Ecto neural progenitor cell (in vitro differentiated cells): Measurements from ENCODE around the gene PLEKHG3.

Experiments
- DNase-seq: peaks from one replicate; pipeline ENCODE4 v3.0.0-alpha.2; 2018; ENCODE audit warnings: low spot score

The PLEKHG3 gene

DNA sequence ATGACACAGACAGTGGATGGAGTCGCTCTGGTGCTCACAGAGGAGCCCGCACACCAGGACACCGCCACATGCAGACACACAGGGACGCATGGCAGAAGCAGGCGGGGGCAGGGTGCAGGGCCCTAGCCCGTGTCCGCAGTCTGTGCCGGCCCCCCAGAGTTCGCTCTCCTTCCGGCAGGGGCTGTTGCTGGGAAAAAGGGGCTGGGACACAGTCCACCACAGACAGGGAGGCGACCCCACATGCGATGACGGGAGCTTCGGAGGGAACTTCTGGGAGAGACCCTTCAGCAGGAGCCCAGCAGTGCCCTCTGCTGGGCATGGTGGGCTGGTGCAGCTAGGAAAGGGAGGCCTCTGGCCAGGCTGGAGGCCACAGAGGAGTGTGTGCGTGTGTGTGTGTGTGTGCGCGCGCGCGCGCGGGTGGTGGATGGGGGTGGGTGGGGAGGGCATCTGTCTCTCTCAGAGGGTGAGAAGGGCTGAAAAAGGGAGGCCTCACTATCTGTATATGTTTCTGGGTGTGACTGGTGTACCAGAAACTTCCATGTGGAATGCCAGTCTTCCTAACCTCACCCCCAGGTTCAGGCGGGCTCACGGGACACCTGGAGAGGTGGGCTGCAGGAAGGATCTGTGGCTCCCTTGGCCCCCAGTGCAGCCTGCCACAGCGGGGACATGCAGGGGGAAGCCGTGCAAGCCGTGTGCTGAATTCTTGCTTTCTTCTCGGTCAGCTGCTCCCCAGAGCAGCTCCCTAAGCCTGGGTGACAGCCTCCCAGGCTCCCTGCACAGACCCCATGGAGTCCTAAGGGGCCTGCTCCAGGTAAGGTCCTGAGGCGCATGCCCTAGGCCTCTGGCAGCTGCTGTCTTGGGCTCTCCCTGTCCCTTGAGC, 60.7 kb downstream of the PLEKHG3 start:
- peak; percentile 91 for DNase-seq

DNA sequence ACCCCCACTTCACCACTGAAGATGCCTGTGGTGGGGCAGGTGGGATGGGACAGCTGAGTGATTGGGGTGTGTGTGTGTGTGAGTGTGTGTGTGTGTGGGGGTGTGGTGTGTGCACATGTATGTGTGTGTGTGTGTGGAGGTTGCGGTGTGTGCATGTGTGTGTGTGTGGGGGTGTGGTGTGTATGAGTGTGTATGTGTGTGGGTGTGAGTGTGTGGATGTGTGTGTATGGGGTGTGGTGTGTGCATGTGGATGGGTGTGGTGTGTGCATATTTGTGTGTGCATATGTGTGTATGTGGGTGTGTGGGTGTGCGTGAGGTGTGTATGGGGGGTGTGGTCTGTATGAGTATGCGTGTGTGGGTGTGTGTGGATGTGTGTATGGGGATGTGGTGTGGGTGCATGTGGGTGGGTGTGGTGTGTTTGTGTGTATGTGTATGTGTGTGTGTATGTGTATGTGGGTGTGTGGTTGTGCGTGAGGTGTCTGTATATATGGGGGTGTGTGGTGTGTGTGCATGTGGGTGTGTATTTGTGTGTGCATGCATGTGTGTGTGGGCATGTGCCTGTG, 61.6 kb downstream of the PLEKHG3 start:
- DNase-seq: no peak

DNA sequence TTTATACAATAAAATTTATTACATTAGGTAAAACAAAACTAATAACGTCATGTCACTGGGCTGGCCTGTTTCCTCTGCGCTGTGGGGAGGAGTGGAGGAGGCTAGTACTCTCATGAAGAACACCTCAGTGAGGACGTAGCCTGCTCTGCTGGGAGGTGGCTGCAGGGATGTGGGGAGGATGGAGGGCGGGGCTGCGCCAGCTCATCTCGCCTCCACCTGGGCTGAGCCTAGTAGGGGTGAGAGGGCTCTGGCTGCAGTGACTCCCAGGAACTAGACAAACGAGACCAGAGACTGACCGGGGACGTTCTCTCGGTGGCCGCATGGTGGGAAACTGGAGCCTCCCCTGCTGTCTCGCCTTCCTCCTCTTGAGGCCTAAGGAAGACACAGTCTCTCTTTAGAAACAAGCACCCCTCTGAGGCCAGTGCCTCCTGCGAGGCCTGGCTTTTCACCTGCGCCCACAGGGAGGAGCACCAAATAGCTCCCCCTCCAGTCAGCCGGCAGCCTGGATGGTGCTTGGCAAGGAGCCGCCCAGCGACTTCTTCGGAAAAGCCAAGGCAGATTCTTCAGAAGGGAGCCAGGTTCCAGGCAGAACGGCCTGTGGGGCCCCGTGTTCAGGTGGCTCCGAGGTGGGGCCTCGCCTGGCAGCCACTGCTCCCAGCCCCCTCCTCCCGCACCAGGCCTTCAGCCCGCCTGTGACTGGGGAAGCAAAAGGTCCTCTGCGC, 62.4 kb downstream of the PLEKHG3 start:
- no peak for DNase-seq

DNA sequence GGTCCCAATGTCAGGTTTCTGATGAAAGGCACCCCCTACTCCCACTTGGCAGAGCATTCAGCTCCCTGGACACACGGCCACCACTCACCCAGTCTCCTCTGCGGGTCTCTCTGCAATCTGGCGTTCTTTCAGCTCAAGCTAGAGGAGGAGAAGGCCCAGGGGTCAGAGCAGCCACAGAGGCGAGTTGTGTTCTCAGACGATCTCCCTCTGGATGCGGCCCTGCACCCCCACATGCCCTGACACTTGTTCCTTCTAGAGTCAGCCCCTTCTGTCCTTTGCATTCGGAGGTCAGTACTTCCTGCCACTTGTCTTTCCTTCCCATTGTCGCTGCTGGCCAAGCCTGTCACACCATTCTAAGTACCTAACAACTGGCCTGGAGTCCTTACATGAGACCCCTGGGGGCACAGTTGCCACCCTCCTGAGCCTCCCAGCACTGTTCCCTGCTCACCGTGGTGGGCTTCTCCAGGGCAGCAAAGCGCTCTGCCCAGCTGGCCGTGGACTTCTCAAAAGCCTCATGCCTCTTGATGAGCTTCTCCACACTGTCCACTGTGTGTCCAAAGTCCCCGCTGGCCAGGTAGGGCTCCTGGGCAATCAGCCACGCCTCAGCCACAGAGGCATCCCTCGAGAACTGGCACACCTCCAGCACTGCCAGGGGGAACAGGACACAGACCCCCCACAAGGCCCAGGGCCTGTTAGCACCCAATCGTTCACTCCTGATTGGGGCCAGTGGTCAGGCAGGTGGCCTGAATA, 63.2 kb downstream of the PLEKHG3 start:
- DNase-seq: no peak

DNA sequence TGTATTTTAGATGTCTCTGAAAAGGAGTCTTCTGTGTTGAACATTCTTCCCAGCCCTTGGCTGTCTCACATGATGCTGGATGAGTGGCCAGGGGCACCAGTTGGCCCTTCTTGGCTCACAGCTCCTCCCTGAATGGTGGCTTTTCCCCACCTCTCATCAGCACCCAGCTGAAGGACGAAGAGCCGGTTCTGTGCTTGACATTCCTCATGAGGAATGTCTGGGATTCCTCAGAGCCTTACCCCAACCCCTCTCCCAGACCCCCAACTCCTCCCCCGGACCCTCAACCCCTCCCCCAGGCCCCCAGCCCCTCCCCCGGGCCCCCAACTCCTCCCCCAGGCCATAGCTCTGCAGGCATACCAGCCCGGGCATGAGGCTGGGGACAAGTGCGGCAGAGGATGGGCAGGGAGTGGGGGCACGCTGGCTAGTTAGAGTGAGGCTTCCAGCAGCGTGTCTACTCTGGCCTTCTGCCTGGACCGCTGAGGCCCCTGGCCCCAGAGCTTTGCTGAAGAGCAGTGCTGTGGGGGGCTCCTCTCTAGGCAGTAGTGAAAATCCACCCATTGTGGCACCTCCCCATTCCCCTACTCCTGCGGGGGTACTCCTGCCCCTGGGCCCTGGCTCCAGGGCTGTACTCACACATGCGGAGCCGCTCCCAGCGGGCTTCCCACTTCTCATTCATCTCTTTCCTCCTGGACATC, 64.3 kb downstream of the PLEKHG3 start:
- no peak for DNase-seq

DNA sequence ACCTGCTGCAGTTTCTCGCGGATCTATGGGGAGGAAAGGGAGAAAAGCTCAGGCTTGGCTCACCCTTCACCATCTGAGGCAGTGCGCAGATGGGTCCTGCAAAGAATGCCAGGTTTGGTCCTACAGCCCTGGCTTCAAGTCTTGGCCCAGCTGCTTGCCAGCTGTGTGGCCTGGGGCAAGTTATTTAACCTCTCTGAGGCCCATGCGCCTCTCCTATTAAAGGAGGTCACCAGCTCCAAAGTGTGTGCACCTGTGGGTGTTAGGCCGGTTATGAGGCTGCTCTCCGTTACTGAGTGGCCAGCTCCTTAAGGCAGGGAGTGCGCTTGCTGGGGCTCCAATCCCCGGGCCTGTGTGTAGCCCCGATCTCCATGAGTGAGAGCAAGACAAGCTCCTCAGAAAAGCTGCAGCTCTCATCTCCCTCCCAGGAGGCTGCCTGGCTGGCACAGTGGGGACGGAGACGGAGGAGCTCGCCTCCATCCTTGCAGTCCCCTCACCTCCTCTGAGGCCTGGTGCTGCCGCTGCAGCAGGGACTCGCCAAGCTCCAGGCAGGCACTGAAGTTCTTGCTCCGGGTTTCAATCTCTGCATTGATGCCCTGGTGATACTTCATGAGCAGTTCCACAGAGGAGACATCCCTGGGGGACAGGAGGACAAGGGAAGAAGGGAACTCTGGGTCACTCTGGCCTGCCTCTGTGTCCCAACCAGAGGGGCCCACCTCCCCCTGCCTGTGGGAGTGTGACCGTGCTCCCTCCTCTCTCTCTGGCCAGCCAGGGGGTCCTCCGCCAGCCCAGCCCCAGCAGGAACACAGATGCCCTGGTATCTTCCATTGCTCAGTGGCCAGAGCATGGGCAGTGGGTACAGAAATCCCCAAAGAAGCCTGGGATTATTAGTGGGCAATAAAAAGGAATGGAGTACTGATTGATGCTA, 65.1 kb downstream of the PLEKHG3 start:
- no peak for DNase-seq

DNA sequence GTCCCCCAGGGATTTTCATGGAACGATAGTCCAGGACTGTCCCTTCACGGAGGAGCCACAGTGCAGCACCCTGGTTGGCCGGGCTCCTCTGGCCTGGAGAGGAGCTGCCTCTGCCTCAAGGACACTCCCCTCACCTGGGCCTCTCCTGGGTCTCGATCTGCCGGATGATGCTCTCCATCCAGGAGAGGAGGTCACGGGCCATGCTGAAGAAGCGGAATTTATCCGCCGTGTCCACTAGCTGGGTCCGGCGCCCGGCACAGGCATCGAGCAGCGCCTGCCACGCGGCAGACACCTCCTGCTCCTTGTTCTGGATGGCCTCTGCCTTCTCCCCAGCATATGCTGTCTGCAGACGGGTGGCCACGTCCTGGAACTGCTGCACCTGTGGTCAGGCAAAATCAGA, 66.5 kb downstream of the PLEKHG3 start:
- no peak for DNase-seq

DNA sequence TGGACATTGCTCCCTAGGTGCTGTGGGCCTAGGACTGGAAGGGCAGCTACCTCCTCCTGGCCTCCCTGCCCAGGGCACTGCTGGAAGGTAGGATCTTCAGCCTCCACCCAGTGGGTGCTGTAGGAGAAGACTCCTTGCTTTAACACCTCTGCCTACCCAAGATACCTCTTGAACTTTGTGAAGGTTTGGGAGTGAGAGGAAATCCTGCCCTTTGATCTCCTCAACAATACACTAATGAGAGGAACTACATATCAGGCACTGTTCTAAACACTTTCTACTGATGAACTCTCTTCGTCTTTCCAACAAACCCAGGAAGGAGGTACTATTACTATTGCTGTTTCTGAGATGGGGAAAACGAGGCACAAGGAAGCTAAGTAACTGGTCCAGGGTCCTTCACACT, 66.9 kb downstream of the PLEKHG3 start:
- DNase-seq: no peak

DNA sequence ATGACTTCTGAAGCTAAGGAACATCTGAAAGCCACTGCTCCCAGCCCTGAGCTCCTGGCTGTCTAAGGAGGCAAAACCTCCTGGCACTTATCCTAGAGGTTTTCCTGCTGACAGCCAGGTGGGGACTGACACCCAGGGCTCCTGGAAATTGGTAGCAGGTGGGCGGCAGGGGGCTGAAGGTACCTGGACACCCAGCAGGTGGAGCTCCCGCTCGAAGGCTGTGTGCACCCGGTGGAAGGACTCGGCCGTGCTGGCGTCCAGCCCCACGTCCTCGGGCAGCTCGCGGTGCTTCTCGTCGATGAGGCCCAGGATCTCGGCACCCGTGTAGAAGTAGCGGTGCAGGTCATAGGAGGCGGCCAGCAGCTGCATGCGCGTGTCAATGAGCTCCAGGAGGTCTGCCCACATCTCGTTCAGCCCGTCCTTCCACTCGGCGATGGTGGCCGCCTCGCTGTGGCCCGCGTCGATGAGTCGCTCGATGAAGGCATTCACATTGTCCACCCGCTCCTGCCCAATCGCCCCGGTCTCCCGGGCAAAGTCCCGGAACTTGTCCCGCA, 68.2 kb downstream of the PLEKHG3 start:
- DNase-seq: no peak

DNA sequence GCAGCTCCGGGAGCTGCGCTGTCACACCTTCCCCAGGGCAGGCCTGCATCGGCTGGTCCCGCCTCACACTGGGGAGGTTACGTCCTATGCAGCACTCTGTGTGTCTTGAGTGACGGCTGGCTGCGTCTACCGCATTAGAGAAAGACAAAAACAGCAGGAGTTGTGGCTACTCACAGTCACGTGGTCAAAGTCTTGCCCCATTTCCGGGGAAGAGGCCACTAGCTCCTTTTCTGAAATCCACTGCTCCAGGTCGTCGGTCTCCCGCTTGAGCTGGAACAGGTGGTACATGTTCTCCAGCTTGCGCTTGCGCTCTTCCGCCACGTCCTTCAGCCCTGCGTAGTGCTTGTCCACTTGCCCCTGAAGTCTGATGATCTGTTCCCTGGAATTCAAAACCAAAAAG, 68.8 kb downstream of the PLEKHG3 start:
- no peak for DNase-seq

DNA sequence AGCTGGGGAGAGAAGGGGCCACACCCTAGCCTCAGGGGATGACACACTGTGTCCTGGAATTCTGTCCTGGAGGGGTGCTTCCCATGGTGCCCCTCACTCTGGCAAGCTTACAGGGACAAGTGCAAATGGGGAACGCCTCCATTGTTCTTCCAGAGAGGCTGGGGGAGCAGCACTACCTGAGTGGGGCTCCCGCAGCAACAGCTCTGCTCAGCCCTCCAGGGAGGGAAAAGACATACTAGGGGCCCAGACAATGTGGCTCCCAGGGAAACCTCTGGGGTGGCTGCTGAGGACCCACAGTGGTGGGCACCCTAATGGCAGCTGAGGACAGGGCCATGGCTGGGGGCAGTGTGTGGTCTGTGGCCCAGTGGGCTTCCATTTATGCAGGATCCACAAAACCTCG, 69.4 kb downstream of the PLEKHG3 start:
- no peak for DNase-seq

DNA sequence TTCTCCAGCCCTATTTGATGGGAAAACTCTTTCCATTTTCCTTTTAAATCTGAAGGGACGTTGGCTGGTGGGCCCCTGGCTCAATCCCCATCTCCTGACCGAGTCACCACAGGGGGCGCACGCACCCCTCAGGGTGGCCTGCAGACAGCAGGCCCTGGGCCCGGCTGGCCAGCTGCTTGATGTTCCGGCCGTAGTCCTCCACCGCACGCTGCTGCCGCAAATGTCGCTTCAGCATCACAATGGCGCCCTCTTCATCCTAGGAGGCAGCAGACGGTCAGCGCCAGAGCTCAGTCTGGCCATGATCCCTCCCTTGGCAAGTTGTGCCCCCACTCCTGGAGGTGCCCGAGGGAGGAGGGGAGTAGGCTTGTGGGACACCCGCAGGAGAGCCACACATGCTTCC, 70.0 kb downstream of the PLEKHG3 start:
- DNase-seq: no peak

DNA sequence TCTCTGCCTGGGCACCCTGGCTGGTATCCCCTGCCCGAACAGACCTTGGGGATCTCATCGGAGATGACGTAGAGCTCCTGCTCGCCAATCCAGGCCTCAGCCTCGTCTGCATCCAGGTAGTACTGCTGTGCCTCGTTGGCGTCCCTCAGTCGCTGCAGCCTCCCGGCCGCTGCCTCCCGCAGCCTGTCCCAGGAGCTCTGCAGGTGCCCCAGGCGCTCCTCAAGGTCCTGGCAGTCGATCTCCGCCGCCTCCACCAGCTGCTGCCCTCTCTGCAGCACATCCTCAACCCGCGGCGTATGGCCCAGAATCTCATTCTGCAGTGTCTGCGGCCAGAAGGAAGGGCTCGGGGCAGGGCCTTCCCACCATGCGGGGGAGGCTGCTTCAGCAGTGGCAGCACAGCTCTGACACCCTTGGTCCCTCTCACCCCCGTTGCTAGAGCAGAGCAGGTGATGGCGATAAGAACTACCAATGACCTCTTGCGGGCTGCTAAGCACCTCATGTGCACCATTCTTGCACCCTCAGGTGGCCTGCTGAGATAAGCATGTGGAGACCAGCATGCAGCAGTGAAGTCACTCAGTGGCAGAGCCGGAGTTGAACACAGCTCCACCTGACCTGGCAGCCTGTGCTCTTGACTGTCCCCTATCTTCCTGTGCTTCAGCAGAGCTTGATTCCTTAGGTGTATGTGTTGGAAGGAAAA, 71.0 kb downstream of the PLEKHG3 start:
- DNase-seq: no peak

DNA sequence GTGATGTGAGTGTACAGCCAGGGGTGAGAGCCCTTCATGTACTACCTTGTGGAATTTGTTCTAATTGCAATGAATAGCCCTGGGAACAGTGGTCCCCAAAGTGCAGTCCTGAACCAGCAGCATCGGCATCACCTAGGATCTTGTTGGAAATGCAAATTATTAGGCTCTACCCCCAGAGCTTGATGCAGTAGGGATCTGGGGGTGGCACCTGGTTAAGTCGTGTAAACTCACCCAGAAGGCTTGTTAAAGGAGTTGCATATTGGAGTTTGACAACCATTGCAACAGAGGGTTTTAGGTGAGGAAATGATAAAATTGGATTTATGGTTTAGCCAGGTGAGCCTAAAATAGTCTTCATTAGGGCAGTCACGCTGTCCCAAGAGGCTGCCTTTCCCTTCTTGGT, 73.2 kb downstream of the PLEKHG3 start:
- no peak for DNase-seq

DNA sequence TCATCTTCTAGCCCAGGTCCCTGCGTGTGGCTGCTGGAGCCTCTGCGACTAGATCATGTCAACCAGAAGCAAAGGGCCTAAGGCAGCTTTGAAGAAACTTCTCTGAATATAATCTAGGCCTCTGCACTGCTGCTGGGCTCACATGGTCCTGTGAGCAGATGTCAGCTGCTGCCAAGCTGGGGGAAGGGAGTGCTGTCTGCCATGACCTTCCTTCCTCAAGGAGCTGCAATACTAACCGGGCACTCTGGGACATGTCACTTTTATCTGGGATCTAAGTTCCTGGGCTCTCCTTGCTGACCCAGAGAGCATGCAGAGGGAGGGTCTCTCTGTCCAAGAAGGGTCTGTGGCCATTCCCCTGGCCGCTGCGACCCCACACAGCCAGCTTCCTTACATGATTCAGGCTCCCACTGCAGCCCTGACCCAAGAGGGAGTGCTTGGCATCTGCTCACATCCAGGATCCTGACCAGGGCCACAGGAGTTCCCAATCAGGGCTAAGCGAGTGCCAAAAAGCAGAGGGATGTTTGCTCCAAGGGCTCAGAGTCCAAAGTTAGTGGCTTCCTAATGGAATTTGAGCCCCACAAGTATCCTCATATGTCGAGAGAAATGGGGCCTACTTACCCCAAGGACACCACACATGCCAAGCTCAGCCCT, 74.0 kb downstream of the PLEKHG3 start:
- no peak for DNase-seq

DNA sequence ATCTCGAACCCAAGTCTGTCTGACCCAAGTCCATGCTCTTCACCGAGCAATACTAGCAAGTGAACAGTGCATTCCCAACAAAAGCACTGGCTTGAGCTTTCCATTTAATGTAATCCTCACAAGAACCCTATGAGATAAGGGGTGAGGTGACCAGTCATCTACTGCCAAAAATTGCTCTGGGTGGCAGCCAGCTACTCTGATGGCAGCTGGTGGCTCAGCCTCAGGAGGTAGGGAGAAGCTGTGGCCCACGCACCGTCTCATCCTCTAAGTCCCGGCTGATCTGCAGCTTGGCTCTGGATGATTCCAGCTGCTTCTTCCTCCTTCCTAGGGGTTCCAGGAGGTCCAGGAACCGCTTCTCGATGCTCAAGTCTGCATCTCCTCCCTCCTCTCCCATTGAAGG, 75.2 kb downstream of the PLEKHG3 start:
- no peak for DNase-seq

DNA sequence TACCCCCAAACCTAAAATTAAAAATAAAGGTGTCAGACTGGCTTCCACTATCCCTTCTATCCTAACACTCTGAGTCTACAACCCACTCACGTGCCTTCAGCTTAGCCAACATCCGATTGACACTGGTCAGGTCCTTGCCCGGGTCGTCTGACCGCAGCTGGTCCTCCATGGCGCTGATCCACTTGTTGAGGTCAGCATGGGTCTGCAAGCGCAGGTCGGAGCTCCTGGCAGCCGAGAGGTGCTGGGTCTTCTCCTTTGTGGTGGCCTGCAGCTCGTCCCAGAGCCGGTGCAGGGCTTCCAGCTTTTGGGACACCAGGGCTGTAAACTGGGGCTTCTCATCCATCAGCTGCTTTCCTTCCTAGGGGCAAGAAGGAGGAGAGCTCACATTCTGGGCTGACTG, 78.0 kb downstream of the PLEKHG3 start:
- DNase-seq: no peak

DNA sequence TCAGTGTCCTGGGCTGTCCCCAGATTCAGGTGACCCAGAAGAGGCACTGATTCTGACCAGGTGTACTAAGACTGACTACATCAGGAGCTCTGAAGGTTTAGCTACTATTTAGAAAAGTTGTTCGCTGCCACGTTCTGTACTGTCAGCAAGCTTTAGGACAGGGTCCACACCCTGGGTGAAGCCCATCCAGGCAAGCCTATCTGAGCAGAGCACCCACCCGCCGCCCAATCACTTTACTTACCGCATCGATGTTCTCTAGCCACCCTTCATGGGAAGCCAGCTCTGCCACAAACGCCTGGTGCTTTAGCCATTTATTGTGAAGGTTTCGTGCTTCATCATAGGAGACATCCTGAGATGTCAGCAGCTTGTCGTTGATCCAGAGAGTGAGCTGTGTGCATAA, 79.8 kb downstream of the PLEKHG3 start:
- no peak for DNase-seq
